ENCODE data around the gene RHOG.
"Not testable (repeated sequence)": the region's sequence is repeated elsewhere in the genome, so short reads cannot be mapped to it uniquely, and the experiment has no call there.

The RHOG gene

DNA sequence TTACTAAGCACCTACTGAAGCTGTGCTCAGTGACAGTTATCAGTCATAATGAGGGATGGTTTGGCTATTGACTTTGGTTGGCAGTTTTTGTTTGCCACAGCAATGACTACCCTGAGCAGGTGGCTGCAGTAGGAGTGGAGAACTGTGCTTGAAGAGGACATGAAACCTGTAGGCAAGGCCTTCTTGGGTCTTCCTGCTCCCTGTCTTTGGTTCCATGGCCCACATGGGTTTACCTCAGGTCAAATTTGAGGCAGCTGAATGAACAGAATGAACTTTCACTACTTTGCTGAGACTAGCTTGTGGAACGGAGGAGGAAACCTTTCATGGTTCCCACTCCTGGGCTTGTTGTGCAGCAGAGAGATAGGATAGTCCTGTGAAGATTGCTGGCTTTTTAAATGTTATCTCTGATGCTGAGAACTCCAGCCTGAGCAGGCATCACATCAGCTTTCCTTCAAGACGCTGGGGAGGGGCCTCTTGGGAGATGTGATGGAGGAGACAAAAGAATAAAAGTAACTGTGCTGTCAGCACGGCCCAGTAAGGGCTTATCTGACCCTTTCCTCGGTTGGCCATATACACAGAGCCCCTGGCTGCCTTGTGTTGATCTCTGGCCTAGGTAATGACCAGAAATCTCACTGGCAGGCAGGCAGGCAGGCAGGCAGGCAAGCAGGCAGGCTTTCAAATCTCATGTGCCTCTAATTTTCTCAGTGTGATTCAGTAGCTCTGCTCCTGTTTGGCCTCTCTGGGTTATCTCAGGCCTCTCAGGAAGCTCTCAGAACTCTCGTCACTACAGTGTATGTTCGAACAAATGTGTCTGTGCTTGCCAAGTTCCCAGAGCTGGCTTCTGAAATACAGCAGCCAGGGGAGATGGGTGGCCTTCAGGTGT, 26.7 kb upstream of the RHOG start:
- no peak overlapping the region for H3K4me3 ChIP-seq (ENCODE audit: low read depth, low read length)
- TF ChIP-seq, protein P1, sequence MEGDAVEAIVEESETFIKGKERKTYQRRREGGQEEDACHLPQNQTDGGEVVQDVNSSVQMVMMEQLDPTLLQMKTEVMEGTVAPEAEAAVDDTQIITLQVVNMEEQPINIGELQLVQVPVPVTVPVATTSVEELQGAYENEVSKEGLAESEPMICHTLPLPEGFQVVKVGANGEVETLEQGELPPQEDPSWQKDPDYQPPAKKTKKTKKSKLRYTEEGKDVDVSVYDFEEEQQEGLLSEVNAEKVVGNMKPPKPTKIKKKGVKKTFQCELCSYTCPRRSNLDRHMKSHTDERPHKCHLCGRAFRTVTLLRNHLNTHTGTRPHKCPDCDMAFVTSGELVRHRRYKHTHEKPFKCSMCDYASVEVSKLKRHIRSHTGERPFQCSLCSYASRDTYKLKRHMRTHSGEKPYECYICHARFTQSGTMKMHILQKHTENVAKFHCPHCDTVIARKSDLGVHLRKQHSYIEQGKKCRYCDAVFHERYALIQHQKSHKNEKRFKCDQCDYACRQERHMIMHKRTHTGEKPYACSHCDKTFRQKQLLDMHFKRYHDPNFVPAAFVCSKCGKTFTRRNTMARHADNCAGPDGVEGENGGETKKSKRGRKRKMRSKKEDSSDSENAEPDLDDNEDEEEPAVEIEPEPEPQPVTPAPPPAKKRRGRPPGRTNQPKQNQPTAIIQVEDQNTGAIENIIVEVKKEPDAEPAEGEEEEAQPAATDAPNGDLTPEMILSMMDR (IDR thresholded peaks at IDR 0.05; ENCODE audit: low read depth, low read length) = no peak
- no peak for DNase-seq (ENCODE audit: low read depth, low spot score)
- in situ Hi-C loops (cut with HindIII; ENCODE audit: low sequenced_read_pairs) = no loop called here

DNA sequence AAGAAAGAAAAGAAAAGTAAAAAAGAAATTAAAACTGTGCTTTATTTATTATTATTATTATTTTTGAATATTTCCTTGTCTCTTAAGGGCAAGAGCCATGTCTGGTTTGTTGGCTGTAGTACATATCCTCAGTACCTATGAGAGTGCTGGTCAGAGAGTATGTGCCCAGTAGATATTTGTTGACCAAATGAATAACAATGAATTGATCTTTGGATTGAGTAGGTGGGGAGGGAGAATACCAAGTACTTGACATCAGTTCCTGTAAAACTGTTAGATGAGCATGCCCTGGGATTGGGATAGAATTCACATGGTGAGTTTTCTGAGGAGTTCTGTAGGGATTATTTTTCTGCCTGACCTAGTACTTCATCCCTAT, 26.1 kb upstream of the RHOG start:
- TF ChIP-seq, protein P1 (IDR thresholded peaks at IDR 0.05; ENCODE audit: low read depth, low read length) = no peak
- in situ Hi-C loops (cut with HindIII; ENCODE audit: low sequenced_read_pairs) = no loop called here
- no peak overlapping the region for H3K4me3 ChIP-seq (ENCODE audit: low read depth, low read length)
- DNase-seq (ENCODE audit: low read depth, low spot score) = no peak

DNA sequence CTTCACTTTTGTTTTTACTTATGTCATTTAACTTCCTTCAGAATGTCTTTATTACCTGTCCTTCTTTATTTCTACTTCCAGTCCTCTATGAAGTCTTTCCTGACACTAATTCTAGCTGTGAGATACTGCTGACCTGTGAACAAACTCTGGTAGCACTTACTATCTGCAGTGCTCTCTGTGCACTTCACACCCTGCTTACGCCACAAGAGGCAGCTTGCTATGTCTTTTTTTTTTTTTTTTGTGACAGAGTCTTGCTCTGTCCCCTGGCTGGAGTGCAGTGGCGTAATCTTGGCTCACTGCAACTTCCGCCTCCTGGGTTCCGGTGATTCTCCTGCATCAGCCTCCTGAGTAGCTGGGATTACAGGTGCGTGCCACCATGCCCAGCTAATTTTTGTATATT, 25.4 kb upstream of the RHOG start:
- TF ChIP-seq, protein P1 (IDR thresholded peaks at IDR 0.05; ENCODE audit: low read depth, low read length) = no peak
- in situ Hi-C loops (cut with HindIII; ENCODE audit: low sequenced_read_pairs) = no loop called here
- no peak for DNase-seq (ENCODE audit: low read depth, low spot score)
- H3K4me3 ChIP-seq (ENCODE audit: low read depth, low read length) = no peak overlapping the region

DNA sequence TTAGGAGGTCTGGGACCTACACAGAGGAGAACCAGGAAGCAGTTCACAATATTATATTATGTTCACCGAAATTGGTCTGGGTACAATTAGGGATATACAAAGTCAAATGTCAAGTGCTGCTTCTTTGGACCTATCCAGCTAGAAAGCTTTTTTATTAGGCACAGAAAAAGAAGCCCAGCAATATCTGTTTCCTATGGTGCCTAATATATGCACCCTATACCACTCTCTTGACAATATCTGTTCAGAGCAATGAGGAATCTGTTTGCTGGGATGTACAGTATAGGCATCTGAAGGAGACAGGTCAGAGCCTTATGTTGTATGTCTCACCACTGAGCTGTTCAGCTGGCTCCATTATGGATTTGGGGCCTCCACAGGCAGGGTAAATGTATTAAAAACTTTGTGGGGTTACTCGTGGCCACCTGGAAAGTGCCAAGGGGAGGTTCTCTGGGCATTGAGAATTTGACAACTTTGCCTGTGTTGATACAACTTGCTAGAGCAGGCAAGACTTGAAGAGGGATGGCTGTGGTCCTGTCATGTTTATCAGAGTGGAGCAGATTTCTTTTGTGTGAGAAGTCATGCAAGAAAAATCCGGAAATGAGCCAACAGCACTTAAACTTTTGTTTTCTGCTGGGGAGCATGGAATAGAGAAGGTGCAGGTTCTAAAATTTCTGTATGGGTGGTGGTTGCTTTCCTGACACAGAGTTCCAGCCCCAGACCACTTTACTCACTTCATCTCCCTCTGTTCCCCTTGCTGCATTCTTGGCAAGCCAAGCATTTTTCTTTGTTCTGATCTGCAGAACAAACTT, 24.8 kb upstream of the RHOG start:
- peak; percentile 60 for DNase-seq (ENCODE audit: low read depth, low spot score)
- TF ChIP-seq, protein P1 (IDR thresholded peaks at IDR 0.05; ENCODE audit: low read depth, low read length) = no peak
- no peak overlapping the region for H3K4me3 ChIP-seq (ENCODE audit: low read depth, low read length)
- in situ Hi-C loops (cut with HindIII; ENCODE audit: low sequenced_read_pairs) = no loop called here

DNA sequence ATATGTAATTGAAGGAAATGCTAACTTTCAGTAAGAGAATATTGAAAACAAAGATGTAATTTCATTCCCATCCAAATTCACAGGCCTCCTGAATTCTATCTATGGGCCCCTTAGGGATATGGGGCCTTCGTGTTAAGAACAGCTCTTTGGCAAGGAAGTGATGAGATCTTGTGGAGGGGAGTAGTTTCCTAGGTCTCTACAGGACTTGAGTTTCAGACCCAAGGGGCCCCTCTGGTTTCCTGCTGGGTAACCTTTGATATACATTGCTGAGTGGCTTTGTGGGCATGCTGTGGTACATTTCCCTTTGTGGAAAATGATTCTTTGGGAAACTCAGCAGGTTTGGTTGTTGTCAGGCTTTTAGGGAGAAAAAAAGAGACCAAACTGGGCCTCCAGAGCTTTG, 20.9 kb upstream of the RHOG start:
- in situ Hi-C loops (cut with HindIII; ENCODE audit: low sequenced_read_pairs) = no loop called here
- peak; percentile 23 for DNase-seq (ENCODE audit: low read depth, low spot score)
- H3K4me3 ChIP-seq (ENCODE audit: low read depth, low read length) = no peak overlapping the region
- TF ChIP-seq, protein P1 (IDR thresholded peaks at IDR 0.05; ENCODE audit: low read depth, low read length) = no peak

DNA sequence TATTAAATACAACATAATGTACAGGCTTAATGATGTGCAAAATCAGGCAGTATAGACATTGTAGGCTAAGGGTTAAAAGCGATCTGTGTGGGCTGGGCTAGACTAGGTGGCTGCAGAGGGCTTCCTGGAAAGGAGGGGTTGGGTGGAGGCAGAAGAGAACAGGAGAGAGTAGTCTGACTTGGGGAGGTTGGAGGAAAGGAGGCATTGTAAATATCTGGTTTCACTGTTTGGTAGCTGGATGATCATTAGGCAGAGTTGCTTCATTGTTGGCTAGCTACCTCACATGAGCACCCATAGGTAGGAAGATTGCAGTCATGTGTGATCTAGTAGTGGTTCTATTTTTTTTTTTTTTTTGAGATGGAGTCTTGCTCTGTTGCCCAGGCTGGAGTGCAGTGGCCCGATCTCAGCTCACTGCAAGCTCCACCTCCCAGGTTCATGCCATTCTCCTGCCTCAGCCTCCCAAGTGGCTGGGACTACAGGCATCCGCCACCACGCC, 20.2 kb upstream of the RHOG start:
- DNase-seq (ENCODE audit: low read depth, low spot score); in situ Hi-C loops (cut with HindIII; ENCODE audit: low sequenced_read_pairs); H3K4me3 ChIP-seq (ENCODE audit: low read depth, low read length): not testable (repeated sequence)

DNA sequence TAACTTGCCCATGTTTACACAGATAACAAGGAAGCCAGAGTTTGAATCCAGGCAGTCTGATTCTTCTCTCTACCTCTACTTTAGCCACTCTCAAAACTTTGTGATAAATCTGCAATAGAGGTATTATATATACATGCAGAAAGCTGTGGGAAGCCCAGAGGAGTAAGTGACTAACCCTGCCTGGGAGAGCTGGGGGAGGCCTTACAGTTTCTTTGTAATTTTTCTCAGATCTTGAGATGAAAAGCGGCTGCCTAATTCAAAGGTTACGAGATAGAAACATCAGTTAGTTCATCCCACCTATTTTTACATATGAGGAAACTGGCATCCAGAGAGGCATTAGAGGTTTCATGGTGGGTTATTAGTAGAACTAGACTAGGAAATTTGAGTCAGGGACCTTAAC, 19.6 kb upstream of the RHOG start:
- no peak overlapping the region for H3K4me3 ChIP-seq (ENCODE audit: low read depth, low read length)
- in situ Hi-C loops (cut with HindIII; ENCODE audit: low sequenced_read_pairs) = no loop called here
- peak; percentile 23 for DNase-seq (ENCODE audit: low read depth, low spot score)
- TF ChIP-seq, protein P1 (IDR thresholded peaks at IDR 0.05; ENCODE audit: low read depth, low read length) = no peak

Measured in astrocyte of the spinal cord (primary cell).